Chondrocyte (in vitro differentiated cells): Measurements from ENCODE around the gene HSPH1. TPM values are rescaled to one million over a fixed set of nuclear protein-coding genes. Genes with fewer than 3 reads are reported as not detected.

Source experiments
- DNase-seq: peaks from one replicate; pipeline ENCODE4 v3.0.0; 2021; ENCODE audit warnings: mixed read lengths, low spot score
- H3K27ac Mint-ChIP-seq: one replicate; pipeline ENCODE4 v1.8.0; 2021; ENCODE audit warnings: mild to moderate bottlenecking, moderate library complexity, mixed read lengths; ENCODE audit not compliant: unreplicated experiment
- H3K27me3 Mint-ChIP-seq: 2 replicates; pipeline ENCODE4 v1.8.0; 2021; ENCODE audit warnings: low read depth, mixed read lengths
- H3K36me3 Mint-ChIP-seq: 2 replicates; pipeline ENCODE4 v1.8.0; 2021; ENCODE audit warnings: low read depth, mixed read lengths
- H3K4me1 Mint-ChIP-seq: 2 replicates; pipeline ENCODE4 v1.8.0; 2021; ENCODE audit warnings: low read depth, mild to moderate bottlenecking, mixed read lengths
- H3K4me3 Mint-ChIP-seq: one replicate; pipeline ENCODE4 v1.8.0; 2021; ENCODE audit warnings: mild to moderate bottlenecking, moderate library complexity, mixed read lengths; ENCODE audit not compliant: unreplicated experiment
- H3K9me3 Mint-ChIP-seq: 2 replicates; pipeline ENCODE4 v1.8.0; 2021; ENCODE audit warnings: low read depth, mixed read lengths
- total RNA-seq: library from RNA; stranded (reverse); gene quantifications from 3 replicates; pipeline ENCODE4 v1.2.1, GENCODE V29; 2021
- TF ChIP-seq, protein P1 (sequence below): fragments of 200-600 bp; sonication (generic); IDR thresholded peaks from 2 replicates; pipeline ENCODE4 v1.5.0; 2021; ENCODE audit warnings: antibody characterized with exemption, mild to moderate bottlenecking, moderate library complexity

Gene HSPH1
- total RNA-seq, 1 donor from 2014 or later = 67.5 TPM

DNA sequence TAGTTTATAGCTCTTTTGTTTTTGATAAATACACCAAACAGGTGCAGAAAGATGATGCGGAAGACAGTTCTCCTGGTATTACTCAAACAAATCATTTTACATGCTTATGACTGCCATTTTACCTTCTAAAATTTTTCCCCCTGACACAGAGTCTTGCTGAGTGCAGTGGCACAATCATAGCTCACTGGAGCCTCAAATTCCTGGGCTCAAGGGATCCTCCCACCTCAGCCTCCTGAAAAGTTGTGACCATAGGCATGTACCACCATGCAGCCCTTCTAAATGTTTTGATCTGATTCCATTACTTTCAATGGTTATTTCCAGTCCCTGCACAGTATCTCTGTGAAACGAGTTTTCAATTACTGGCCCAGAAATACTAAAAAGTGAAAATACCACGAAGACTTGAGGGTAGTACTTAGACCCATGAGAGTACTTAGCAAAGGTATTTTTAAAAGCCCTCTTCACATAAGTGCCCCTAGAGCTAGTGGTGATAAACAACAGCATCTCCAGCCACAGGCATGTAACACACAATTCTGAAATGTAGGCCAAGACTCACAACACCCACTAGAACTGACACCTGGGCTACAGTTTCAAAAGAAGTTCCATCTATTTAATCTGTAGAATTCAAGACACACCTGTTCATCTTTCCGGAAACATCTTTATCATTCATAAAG lies 11.3 kb downstream of the HSPH1 start:
- DNase-seq = no peak
- H3K9me3 Mint-ChIP-seq = no peaks in the 10 kb centered on the region

DNA sequence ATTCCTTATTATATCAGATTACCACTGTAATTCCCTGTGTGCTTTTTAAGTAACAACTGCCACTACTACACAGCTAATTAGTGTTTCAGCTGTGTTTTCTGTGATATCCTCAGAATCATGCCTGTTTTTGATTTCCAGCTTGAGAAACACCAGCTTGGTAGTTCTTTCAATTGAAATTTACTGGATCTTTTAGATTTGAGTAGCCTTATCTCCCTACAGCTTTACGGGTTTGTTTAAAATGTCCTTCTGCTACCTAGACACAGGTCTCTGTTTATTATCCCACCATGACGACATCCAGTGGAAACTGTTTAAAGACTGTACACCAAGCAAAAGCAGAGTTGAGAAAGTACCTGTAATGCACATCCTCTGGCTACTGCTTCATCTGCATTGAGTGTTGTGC lies 12.1 kb downstream of the HSPH1 start:
- H3K27ac Mint-ChIP-seq = no peak overlapping the region
- H3K9me3 Mint-ChIP-seq = no peaks in the 10 kb centered on the region
- no peak overlapping the region for H3K4me3 Mint-ChIP-seq
- H3K4me1 Mint-ChIP-seq = peaks cover 3% of the 10 kb centered on the region
- peaks cover 48% of the 10 kb centered on the region for H3K36me3 Mint-ChIP-seq
- DNase-seq = no peak
- TF ChIP-seq, protein P1, sequence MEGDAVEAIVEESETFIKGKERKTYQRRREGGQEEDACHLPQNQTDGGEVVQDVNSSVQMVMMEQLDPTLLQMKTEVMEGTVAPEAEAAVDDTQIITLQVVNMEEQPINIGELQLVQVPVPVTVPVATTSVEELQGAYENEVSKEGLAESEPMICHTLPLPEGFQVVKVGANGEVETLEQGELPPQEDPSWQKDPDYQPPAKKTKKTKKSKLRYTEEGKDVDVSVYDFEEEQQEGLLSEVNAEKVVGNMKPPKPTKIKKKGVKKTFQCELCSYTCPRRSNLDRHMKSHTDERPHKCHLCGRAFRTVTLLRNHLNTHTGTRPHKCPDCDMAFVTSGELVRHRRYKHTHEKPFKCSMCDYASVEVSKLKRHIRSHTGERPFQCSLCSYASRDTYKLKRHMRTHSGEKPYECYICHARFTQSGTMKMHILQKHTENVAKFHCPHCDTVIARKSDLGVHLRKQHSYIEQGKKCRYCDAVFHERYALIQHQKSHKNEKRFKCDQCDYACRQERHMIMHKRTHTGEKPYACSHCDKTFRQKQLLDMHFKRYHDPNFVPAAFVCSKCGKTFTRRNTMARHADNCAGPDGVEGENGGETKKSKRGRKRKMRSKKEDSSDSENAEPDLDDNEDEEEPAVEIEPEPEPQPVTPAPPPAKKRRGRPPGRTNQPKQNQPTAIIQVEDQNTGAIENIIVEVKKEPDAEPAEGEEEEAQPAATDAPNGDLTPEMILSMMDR = no peak
- no peaks in the 10 kb centered on the region for H3K27me3 Mint-ChIP-seq

More for the DNA sequence above, 11.3 kb downstream of the HSPH1 start:
- no peak overlapping the region for H3K27ac Mint-ChIP-seq
- no peaks in the 10 kb centered on the region for H3K27me3 Mint-ChIP-seq
- H3K4me3 Mint-ChIP-seq = no peak overlapping the region
- peaks cover 8% of the 10 kb centered on the region for H3K4me1 Mint-ChIP-seq
- TF ChIP-seq, protein P1 = no peak
- peaks cover 45% of the 10 kb centered on the region for H3K36me3 Mint-ChIP-seq

DNA sequence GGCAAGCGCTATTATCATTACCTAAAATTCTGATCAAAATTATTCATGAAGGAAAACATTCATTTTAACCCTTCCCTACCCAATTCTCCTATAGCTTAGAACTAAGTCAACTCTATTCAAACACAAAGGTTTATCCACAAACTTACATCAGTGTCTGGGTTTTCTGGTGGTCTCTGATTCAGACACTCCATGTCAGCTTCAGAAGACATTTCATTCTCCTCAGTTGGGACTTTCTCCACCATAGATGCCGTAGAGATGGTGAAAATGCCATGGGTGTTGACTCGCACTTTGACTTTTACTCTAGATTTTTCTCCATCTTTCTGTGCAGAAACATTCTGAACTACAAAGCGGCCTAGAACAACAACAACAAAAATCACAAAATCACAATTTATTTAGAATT lies 16.3 kb downstream of the HSPH1 start:
- no peaks in the 10 kb centered on the region for H3K27me3 Mint-ChIP-seq
- no peak overlapping the region for H3K4me3 Mint-ChIP-seq
- no peaks in the 10 kb centered on the region for H3K9me3 Mint-ChIP-seq
- H3K36me3 Mint-ChIP-seq = peaks cover 45% of the 10 kb centered on the region
- no peak overlapping the region for H3K27ac Mint-ChIP-seq
- no peaks in the 10 kb centered on the region for H3K4me1 Mint-ChIP-seq
- TF ChIP-seq, protein P1 = no peak
- DNase-seq = no peak

DNA sequence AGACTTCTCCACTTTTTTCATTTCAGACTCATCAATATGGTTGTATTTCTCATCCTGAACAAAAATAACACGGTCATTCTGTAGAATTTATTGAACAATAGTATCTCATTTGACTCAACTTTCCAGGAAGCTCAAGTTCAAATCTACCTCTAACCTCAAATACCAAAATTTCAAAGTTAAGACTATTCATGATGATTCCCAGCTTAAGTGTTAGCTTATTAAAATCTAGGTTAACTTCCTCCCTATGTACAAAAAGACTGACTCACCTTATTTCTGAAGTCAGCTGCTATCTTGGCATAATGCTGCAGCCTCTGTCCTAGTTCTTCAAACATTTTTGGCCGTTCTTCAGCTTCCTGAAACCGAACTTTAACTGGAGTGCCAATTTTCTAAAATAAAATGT lies 23.2 kb downstream of the HSPH1 start:
- TF ChIP-seq, protein P1 = no peak
- no peaks in the 10 kb centered on the region for H3K27me3 Mint-ChIP-seq
- peaks cover 44% of the 10 kb centered on the region for H3K36me3 Mint-ChIP-seq
- DNase-seq = no peak
- no peak overlapping the region for H3K4me3 Mint-ChIP-seq
- H3K27ac Mint-ChIP-seq = no peak overlapping the region
- H3K9me3 Mint-ChIP-seq = no peaks in the 10 kb centered on the region
- H3K4me1 Mint-ChIP-seq = no peaks in the 10 kb centered on the region

DNA sequence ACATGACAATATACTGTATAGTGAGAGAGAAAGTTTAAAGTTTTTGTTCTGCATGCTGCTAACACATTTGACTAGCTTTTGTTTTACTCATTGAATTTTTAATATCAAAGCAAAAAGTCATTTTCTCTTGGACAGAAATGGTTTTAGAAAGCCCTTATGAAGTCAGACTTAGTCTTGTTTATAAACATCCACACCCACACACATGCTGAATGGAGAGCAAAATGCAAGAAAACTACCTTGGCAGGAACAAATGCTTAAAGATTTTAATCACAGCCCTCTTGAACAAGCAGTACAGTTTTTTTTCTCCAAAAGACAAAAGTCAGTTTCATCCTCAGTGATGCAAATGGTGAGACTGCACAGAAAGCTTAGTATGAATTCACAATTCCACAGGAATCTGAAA lies 25.0 kb downstream of the HSPH1 start:
- H3K36me3 Mint-ChIP-seq = peaks cover 36% of the 10 kb centered on the region
- no peaks in the 10 kb centered on the region for H3K9me3 Mint-ChIP-seq
- H3K27ac Mint-ChIP-seq = no peak overlapping the region
- no peaks in the 10 kb centered on the region for H3K4me1 Mint-ChIP-seq
- H3K4me3 Mint-ChIP-seq = no peak overlapping the region
- TF ChIP-seq, protein P1 = no peak
- no peak for DNase-seq
- no peaks in the 10 kb centered on the region for H3K27me3 Mint-ChIP-seq
